Myometrial cell (primary cell): ENCODE measurements around the gene LCMT1. TPM values are rescaled to one million over a fixed set of nuclear protein-coding genes. Genes with fewer than 3 reads are reported as not detected.

Experiments
- total RNA-seq: library from RNA; depleted of rRNA; stranded (reverse); fragments of >200 nt; gene quantifications from 2 replicates; pipeline ENCODE4 v1.2.3, GENCODE V29; 2015

The LCMT1 gene
- 41.5 and 53.7 TPM in 2 replicates for total RNA-seq

GRCh38 chr16:25111403-25112166 is at the start of gene LCMT1:
Gene LCMT1, plus strand, starts transcription at chr16:25111742. Its CDS starts 142 bp downstream, at chr16:25111884.

Other genes starting within 250 kb of the LCMT1 start
- 17.0 and 17.9 TPM in 2 replicates for gene ARHGAP17, start 96.4 kb upstream of the LCMT1 start, total RNA-seq
- gene AQP8, start 105.2 kb downstream of the LCMT1 start, total RNA-seq, result not detected in 2 replicates
- gene ZKSCAN2, start 146.1 kb downstream of the LCMT1 start, total RNA-seq, result 2.3 and 2.7 TPM in 2 replicates